Effector memory CD8-positive, alpha-beta T cell (primary cell): ENCODE measurements around the gene PTPRK.

Experiments used
- ATAC-seq: fragments of 150-1000 bp; cut with Tn5 transposase; replicated peaks from 2 replicates; pipeline ENCODE4 v1.10.0; 2021; ENCODE audit warnings: mild to moderate bottlenecking, moderate library complexity
- DNase-seq, 3 experiments: peaks; one replicate each; pipeline ENCODE4 v3.0.0; 2021
- H3K27ac Mint-ChIP-seq, 2 donors: one replicate each; pipeline ENCODE4 v1.8.0; 2022; ENCODE audit warnings: mild to moderate bottlenecking in 2 of 2, mixed read lengths in 2 of 2, moderate library complexity in 2 of 2
- H3K27me3 Mint-ChIP-seq, 2 donors: one replicate each; pipeline ENCODE4 v1.8.0; 2022; ENCODE audit warnings: mixed read lengths in 2 of 2
- H3K36me3 Mint-ChIP-seq: one replicate; pipeline ENCODE4 v1.8.0; 2022; ENCODE audit warnings: mild to moderate bottlenecking, moderate library complexity, mixed read lengths; ENCODE audit not compliant: insufficient read depth
- H3K4me1 Mint-ChIP-seq, 2 donors: one replicate each; pipeline ENCODE4 v1.8.0; 2022; ENCODE audit warnings: low read depth in 2 of 2, mixed read lengths in 2 of 2
- H3K4me3 Mint-ChIP-seq, 2 donors: one replicate each; pipeline ENCODE4 v1.8.0; 2022; ENCODE audit warnings: mild to moderate bottlenecking in 2 of 2, mixed read lengths in 2 of 2, moderate library complexity in 2 of 2
- H3K9me3 Mint-ChIP-seq, 2 donors: one replicate each; pipeline ENCODE4 v1.8.0; 2022; ENCODE audit warnings: mixed read lengths in 2 of 2

Gene PTPRK

GRCh38 chr6:128278836-128279235 is 241.6 kb downstream of the PTPRK start:
- no peaks in the 10 kb centered on the region for H3K36me3 Mint-ChIP-seq
- no peak for DNase-seq
- ATAC-seq, result no peak
- H3K4me1 Mint-ChIP-seq, result peaks cover 0 to 3% of the 10 kb centered on the region in 2 donors
- no peak overlapping the region for H3K4me3 Mint-ChIP-seq
- no peaks in the 10 kb centered on the region for H3K9me3 Mint-ChIP-seq
- no peaks in the 10 kb centered on the region for H3K27me3 Mint-ChIP-seq
- no peak overlapping the region for H3K27ac Mint-ChIP-seq

- ATAC-seq (no peak), DNase-seq (no peak)
- H3K9me3 Mint-ChIP-seq, result no peaks in the 10 kb centered on the region
- no peaks in the 10 kb centered on the region for H3K36me3 Mint-ChIP-seq
- H3K27me3 Mint-ChIP-seq, result no peaks in the 10 kb centered on the region
- H3K4me1 Mint-ChIP-seq, result peaks cover 0 to 3% of the 10 kb centered on the region in 2 donors
- H3K27ac Mint-ChIP-seq, result no peak overlapping the region
- no peak overlapping the region for H3K4me3 Mint-ChIP-seq
Observed at GRCh38 chr6:128277379-128277778, 243.0 kb downstream of the PTPRK start.

- H3K4me1 Mint-ChIP-seq, result no peaks in the 10 kb centered on the region
- H3K4me3 Mint-ChIP-seq, result no peak overlapping the region
- H3K27me3 Mint-ChIP-seq, result no peaks in the 10 kb centered on the region
- DNase-seq (no peak), ATAC-seq (no peak)
- no peaks in the 10 kb centered on the region for H3K36me3 Mint-ChIP-seq
- H3K9me3 Mint-ChIP-seq, result no peaks in the 10 kb centered on the region
- H3K27ac Mint-ChIP-seq, result no peak overlapping the region
Observed at GRCh38 chr6:128276311-128276710, 244.1 kb downstream of the PTPRK start.

- Mint-ChIP-seq H3K4me3 (no peak overlapping the region), H3K4me1 (no peaks in the 10 kb centered on the region), H3K27ac (no peak overlapping the region), H3K36me3 (no peaks in the 10 kb centered on the region), H3K27me3 (no peaks in the 10 kb centered on the region), H3K9me3 (no peaks in the 10 kb centered on the region)
- DNase-seq (no peak), ATAC-seq (no peak)
Observed at GRCh38 chr6:128275681-128276080, 244.7 kb downstream of the PTPRK start.

- H3K4me3 Mint-ChIP-seq, result no peak overlapping the region
- DNase-seq (no peak), ATAC-seq (no peak)
- no peaks in the 10 kb centered on the region for H3K27me3 Mint-ChIP-seq
- H3K4me1 Mint-ChIP-seq, result no peaks in the 10 kb centered on the region
- H3K27ac Mint-ChIP-seq, result no peak overlapping the region
- no peaks in the 10 kb centered on the region for H3K36me3 Mint-ChIP-seq
- no peaks in the 10 kb centered on the region for H3K9me3 Mint-ChIP-seq
Observed at GRCh38 chr6:128275030-128275429, 245.4 kb downstream of the PTPRK start.

- no peak overlapping the region for H3K27ac Mint-ChIP-seq
- H3K9me3 Mint-ChIP-seq, result no peaks in the 10 kb centered on the region
- no peaks in the 10 kb centered on the region for H3K36me3 Mint-ChIP-seq
- DNase-seq (no peak), ATAC-seq (no peak)
- no peak overlapping the region for H3K4me3 Mint-ChIP-seq
- no peaks in the 10 kb centered on the region for H3K4me1 Mint-ChIP-seq
- peaks cover 0 to 2% of the 10 kb centered on the region in 2 donors for H3K27me3 Mint-ChIP-seq
Observed at GRCh38 chr6:128271527-128271926, 248.9 kb downstream of the PTPRK start.

- Mint-ChIP-seq H3K4me3 (no peak overlapping the region), H3K4me1 (peaks cover 0 to 2% of the 10 kb centered on the region in 2 donors), H3K9me3 (no peaks in the 10 kb centered on the region), H3K36me3 (no peaks in the 10 kb centered on the region), H3K27me3 (peaks cover 5 to 8% of the 10 kb centered on the region in 2 donors), H3K27ac (no peak overlapping the region)
- ATAC-seq, result no peak
- no peak for DNase-seq
Observed at GRCh38 chr6:128271011-128271410, 249.4 kb downstream of the PTPRK start.

- Mint-ChIP-seq H3K9me3 (peaks cover 0 to 2% of the 10 kb centered on the region in 2 donors), H3K36me3 (no peaks in the 10 kb centered on the region), H3K27ac (no peak overlapping the region), H3K4me1 (peaks cover 0 to 2% of the 10 kb centered on the region in 2 donors), H3K4me3 (no peak overlapping the region), H3K27me3 (peaks cover 9 to 14% of the 10 kb centered on the region in 2 donors)
- no peak for ATAC-seq
- no peak for DNase-seq
Observed at GRCh38 chr6:128266946-128267345, 253.5 kb downstream of the PTPRK start.

GRCh38 chr6:128265706-128266105 is 254.7 kb downstream of the PTPRK start:
- Mint-ChIP-seq H3K4me3 (no peak overlapping the region), H3K36me3 (no peaks in the 10 kb centered on the region), H3K27ac (no peak overlapping the region), H3K4me1 (peaks cover 0 to 2% of the 10 kb centered on the region in 2 donors), H3K9me3 (peaks cover 0 to 2% of the 10 kb centered on the region in 2 donors), H3K27me3 (peaks cover 9 to 14% of the 10 kb centered on the region in 2 donors)
- ATAC-seq (no peak), DNase-seq (no peak)

GRCh38 chr6:128259730-128260685 is 260.4 kb downstream of the PTPRK start:
- Mint-ChIP-seq H3K27ac (peak overlapping the region; percentile 24 to 68), H3K4me3 (peak overlapping the region; percentile 8 to 58), H3K27me3 (peaks cover 0 to 6% of the 10 kb centered on the region in 2 donors), H3K36me3 (no peaks in the 10 kb centered on the region), H3K9me3 (peaks cover 0 to 2% of the 10 kb centered on the region in 2 donors), H3K4me1 (peaks cover 14 to 21% of the 10 kb centered on the region in 2 donors)
- no peak for DNase-seq
- ATAC-seq, result peak; percentile 57

- peak; percentile 89 for ATAC-seq
Observed at GRCh38 chr6:128259029-128259724, 261.2 kb downstream of the PTPRK start.

GRCh38 chr6:128256095-128256494 is 264.3 kb downstream of the PTPRK start:
- H3K27ac Mint-ChIP-seq, result no peak overlapping the region
- no peak overlapping the region for H3K4me3 Mint-ChIP-seq
- peaks cover 19 to 27% of the 10 kb centered on the region in 2 donors for H3K4me1 Mint-ChIP-seq
- H3K9me3 Mint-ChIP-seq, result no peaks in the 10 kb centered on the region
- no peaks in the 10 kb centered on the region for H3K36me3 Mint-ChIP-seq
- DNase-seq (no peak), ATAC-seq (no peak)
- no peaks in the 10 kb centered on the region for H3K27me3 Mint-ChIP-seq

More at GRCh38 chr6:128259029-128259724, 261.2 kb downstream of the PTPRK start:
- DNase-seq, result peak in 2 of 3 experiments; percentile 2 to 3
- Mint-ChIP-seq H3K27ac (peak overlapping the region; percentile 24 to 68), H3K4me3 (peak overlapping the region; percentile 8 to 58), H3K9me3 (peaks cover 0 to 2% of the 10 kb centered on the region in 2 donors), H3K36me3 (no peaks in the 10 kb centered on the region), H3K4me1 (peaks cover 14 to 21% of the 10 kb centered on the region in 2 donors), H3K27me3 (peaks cover 0 to 6% of the 10 kb centered on the region in 2 donors)

GRCh38 chr6:128252341-128253176 is 267.8 kb downstream of the PTPRK start:
- DNase-seq, result no peak
- H3K4me1 Mint-ChIP-seq, result peaks cover 5 to 6% of the 10 kb centered on the region in 2 donors
- no peak overlapping the region for H3K4me3 Mint-ChIP-seq
- H3K27me3 Mint-ChIP-seq, result no peaks in the 10 kb centered on the region
- ATAC-seq, result no peak
- no peaks in the 10 kb centered on the region for H3K9me3 Mint-ChIP-seq
- no peaks in the 10 kb centered on the region for H3K36me3 Mint-ChIP-seq
- H3K27ac Mint-ChIP-seq, result no peak overlapping the region
